HepG2 (cell line): ENCODE results near the gene TM4SF5. TPM values are rescaled to one million over a fixed set of nuclear protein-coding genes. Genes with fewer than 3 reads are reported as not detected.

Experiments used
- CBFB ChIP-seq: sonication (generic); formaldehyde crosslinking; IDR thresholded peaks from 2 replicates; pipeline ENCODE4 v1.4.0; 2020; ENCODE audit warnings: missing genetic modification reagents
- FOXP4 ChIP-seq: sonication (generic); formaldehyde crosslinking; IDR thresholded peaks from 2 replicates; pipeline ENCODE4 v1.4.0; 2020; ENCODE audit warnings: missing genetic modification reagents
- MTERF4 ChIP-seq: sonication (generic); formaldehyde crosslinking; IDR thresholded peaks from 2 replicates; pipeline ENCODE4 v1.8.0; 2023; ENCODE audit warnings: mild to moderate bottlenecking, missing genetic modification reagents
- NONO ChIP-seq, 2 experiments: fragments of 450-650 bp in 1 of 2; sonication (generic) in 1 of 2; formaldehyde crosslinking in 1 of 2; IDR thresholded peaks in 1 of 2; conservative IDR thresholded peaks in 1 of 2; 2 replicates each; pipeline versions ENCODE4 v1.6.1 to v1.8.0; 2017 to 2022; ENCODE audit warnings: mild to moderate bottlenecking in 1 of 2, missing genetic modification reagents in 1 of 2, moderate library complexity in 1 of 2
- RFX3 ChIP-seq: IDR thresholded peaks from 2 replicates; pipeline ENCODE4 v1.6.1; 2016; ENCODE audit warnings: missing biosample characterization, missing genetic modification reagents
- SOX6 ChIP-seq, 2 experiments: fragments of 450-650 bp in 1 of 2; sonication (generic) in 1 of 2; formaldehyde crosslinking in 1 of 2; IDR thresholded peaks; 2 replicates each; pipeline versions ENCODE4 v1.4.0 to v1.6.1; 2017 to 2020; ENCODE audit warnings: antibody characterized with exemption in 1 of 2, mild to moderate bottlenecking in 1 of 2, missing genetic modification reagents in 1 of 2
- SP4 ChIP-seq: sonication (generic); formaldehyde crosslinking; IDR thresholded peaks from 2 replicates; pipeline ENCODE4 v1.8.1; 2023; ENCODE audit warnings: mild to moderate bottlenecking, missing genetic modification reagents
- TBP ChIP-seq: sonication (generic); formaldehyde crosslinking; IDR thresholded peaks from 2 replicates; pipeline ENCODE4 v1.5.0; 2020; ENCODE audit warnings: missing genetic modification reagents
- TEAD3 ChIP-seq: optimal IDR thresholded peaks from 2 replicates; pipeline ENCODE3; 2016; ENCODE audit warnings: borderline replicate concordance
- XRCC5 ChIP-seq: fragments of 200-400 bp; formaldehyde crosslinking; optimal IDR thresholded peaks from 2 replicates; pipeline ENCODE3; 2017; ENCODE audit warnings: mild to moderate bottlenecking, low read length
- ZNF276 ChIP-seq: sonication (generic); formaldehyde crosslinking; IDR thresholded peaks from 2 replicates; pipeline ENCODE4 v1.4.0; 2020; ENCODE audit warnings: mild to moderate bottlenecking, low read depth, missing genetic modification reagents
- ZNF33B ChIP-seq: sonication (generic); formaldehyde crosslinking; IDR thresholded peaks from 2 replicates; pipeline ENCODE4 v1.5.1; 2020; ENCODE audit warnings: mild to moderate bottlenecking, missing genetic modification reagents
- ZNF747 ChIP-seq: sonication (generic); formaldehyde crosslinking; IDR thresholded peaks from 2 replicates; pipeline ENCODE4 v1.8.1; 2023; ENCODE audit warnings: missing genetic modification reagents, mild to moderate bottlenecking, borderline replicate concordance
- ZNF770 ChIP-seq: sonication (generic); formaldehyde crosslinking; IDR thresholded peaks from 2 replicates; pipeline ENCODE4 v1.5.0; 2020; ENCODE audit warnings: mild to moderate bottlenecking, missing genetic modification reagents
- ZNF891 ChIP-seq: sonication (generic); formaldehyde crosslinking; IDR thresholded peaks from 2 replicates; pipeline ENCODE4 v1.5.0; 2020; ENCODE audit warnings: mild to moderate bottlenecking, missing genetic modification reagents
- ZSCAN29 ChIP-seq: sonication (generic); formaldehyde crosslinking; conservative IDR thresholded peaks from 2 replicates; pipeline ENCODE4 v1.4.0; 2020; ENCODE audit warnings: mild to moderate bottlenecking, missing genetic modification reagents
- ZSCAN31 ChIP-seq: sonication (generic); formaldehyde crosslinking; IDR thresholded peaks from 2 replicates; pipeline ENCODE4 v1.5.0; 2020; ENCODE audit warnings: low read depth, mild to moderate bottlenecking, missing genetic modification reagents
- polyA plus RNA-seq, 8 experiments: library from polyadenylated mRNA; depleted of rRNA in 3 of 8; stranded (reverse) in 7 of 8; unstranded in 1 of 8; fragments of >200 nt; fragmentation: Illumina TruSeq in 4 of 8; extraction: Trizol in 4 of 8; gene quantifications; 2 replicates each; pipeline versions ENCODE4 v1.2.1 to v1.2.3, GENCODE V29; 2011 to 2016; ENCODE audit warnings: low read depth in 4 of 8, missing spikeins in 1 of 8, mixed read lengths in 1 of 8; ENCODE audit not compliant: insufficient read depth in 1 of 8
- total RNA-seq, 5 experiments: library from RNA; depleted of rRNA; stranded (reverse); fragments of >200 nt; fragmentation: Illumina TruSeq; extraction: Trizol; gene quantifications; 2 replicates each; pipeline ENCODE4 v1.2.3, GENCODE V29; 2016; ENCODE audit warnings: low read depth in 1 of 5

The TM4SF5 gene
- total and polyA plus RNA-seq, 2 of the 13 experiments (the other 11 are each of a cell fraction or from before 2014, with no cell fraction given), result 30.1 to 126 TPM

- no peak for TF ChIP-seq FOXP4 (CRISPR knock-in tag)
- no peak for TF ChIP-seq TBP (CRISPR knock-in tag)
- no peak for TF ChIP-seq TEAD3 (CRISPR knock-in tag)
- TF ChIP-seq RFX3 (CRISPR knock-in tag), result no peak
- TF ChIP-seq ZNF770, result no peak
- no peak for TF ChIP-seq NONO (IDR thresholded peaks at IDR 0.05)
- no peak for TF ChIP-seq NONO (CRISPR knock-in tag; conservative IDR thresholded peaks at IDR 0.05)
- TF ChIP-seq ZNF276 (CRISPR knock-in tag), result no peak
- TF ChIP-seq ZSCAN29 (CRISPR knock-in tag), result no peak
- TF ChIP-seq ZNF747 (CRISPR knock-in tag), result no peak
- TF ChIP-seq ZSCAN31 (CRISPR knock-in tag), result no peak
- TF ChIP-seq SP4 (CRISPR knock-in tag), result no peak
- 0 out of 2 replicates have a peak, but pooled peaks have one; percentile 41 for TF ChIP-seq MTERF4 (CRISPR knock-in tag)
- TF ChIP-seq ZNF891 (CRISPR knock-in tag), result 0 out of 2 replicates have a peak, but pooled peaks have one; percentile 27
- TF ChIP-seq CBFB (CRISPR knock-in tag), result no peak
- no peak for TF ChIP-seq ZNF33B
- peak; percentile 44 for TF ChIP-seq XRCC5
- no peak for TF ChIP-seq SOX6 (IDR thresholded peaks at IDR 0.05)
- TF ChIP-seq SOX6 (CRISPR knock-in tag; IDR thresholded peaks at IDR 0.05), result no peak
Observed at GRCh38 chr17:4733073-4733531, 38.6 kb upstream of the TM4SF5 start (continued).
